Measurements from ENCODE around the gene SLC9A8. TPM values are rescaled to one million over a fixed set of nuclear protein-coding genes. Genes with fewer than 3 reads are reported as not detected.

Gene SLC9A8
- total RNA-seq, 1 experiment from 2014 or later: 6.5 TPM

DNA sequence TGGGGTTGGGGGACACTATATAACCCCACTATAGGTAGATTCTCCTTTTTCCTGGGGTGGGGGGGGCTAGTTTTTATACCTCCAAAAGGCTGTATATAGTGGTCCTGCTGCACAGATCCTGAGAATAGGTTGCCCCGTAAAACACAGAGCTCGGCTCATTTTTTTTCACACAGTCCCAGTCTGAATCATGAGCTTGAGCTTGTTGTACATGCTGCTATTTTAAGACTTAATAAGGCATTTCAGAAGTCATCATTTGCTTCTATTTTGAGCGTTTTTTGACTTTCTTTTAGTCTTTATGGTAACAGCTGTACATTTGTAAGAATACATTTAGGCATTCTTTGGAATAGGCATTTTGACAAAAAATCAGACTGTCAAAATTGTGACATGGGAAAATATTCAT is 30.5 kb downstream of the SLC9A8 start:
- Mint-ChIP-seq H3K4me1 (peaks cover 14% of the 10 kb centered on the region), H3K4me3 (no peak overlapping the region), H3K27me3 (ENCODE audit: low read depth) (no peaks in the 10 kb centered on the region), H3K36me3 (peaks cover 10% of the 10 kb centered on the region), H3K9me3 (peaks cover 8% of the 10 kb centered on the region), H3K27ac (no peak overlapping the region)
- CTCF ChIA-PET: interaction anchor here (1.7 to 6.2 kb wide), 2 partner anchors 233 to 235 kb away, joined by 4 to 40 read pairs; no protein-coding TSS in a partner anchor
- DNase-seq (ENCODE audit: low spot score) (no peak), ATAC-seq (no peak)
- POLR2A ChIA-PET: interaction anchor here (0.6 kb wide), 1 partner anchor 38 kb away, joined by 3 read pairs; no protein-coding TSS in a partner anchor
- TF ChIP-seq ZNF263 (CRISPR knock-in tag; IDR thresholded peaks at IDR 0.05; ENCODE audit: low read depth) (no peak), USF1 (CRISPR knock-in tag; IDR thresholded peaks at IDR 0.05) (no peak)

GRCh38 chr20:49843770-49844380 is 31.2 kb downstream of the SLC9A8 start:
- DNase-seq (ENCODE audit: low spot score): no peak
- TF ChIP-seq ZNF121 (CRISPR knock-in tag; IDR thresholded peaks at IDR 0.05) (no peak), CREM (CRISPR knock-in tag; IDR thresholded peaks at IDR 0.05) (no peak), ZNF396 (CRISPR knock-in tag; IDR thresholded peaks at IDR 0.05; ENCODE audit: borderline replicate concordance) (no peak), ZNF671 (CRISPR knock-in tag; IDR thresholded peaks at IDR 0.05) (no peak), ATF2 (CRISPR knock-in tag; IDR thresholded peaks at IDR 0.05; ENCODE audit: borderline replicate concordance, low read depth) (no peak), ZBTB43 (CRISPR knock-in tag; IDR thresholded peaks at IDR 0.05) (no peak), AFF4 (CRISPR knock-in tag; IDR thresholded peaks at IDR 0.05; ENCODE audit: borderline replicate concordance) (no peak), TEAD4 (CRISPR knock-in tag; IDR thresholded peaks at IDR 0.05) (no peak), FOXK1 (CRISPR knock-in tag; IDR thresholded peaks at IDR 0.05) (no peak)
- TF ChIP-seq, protein P1, sequence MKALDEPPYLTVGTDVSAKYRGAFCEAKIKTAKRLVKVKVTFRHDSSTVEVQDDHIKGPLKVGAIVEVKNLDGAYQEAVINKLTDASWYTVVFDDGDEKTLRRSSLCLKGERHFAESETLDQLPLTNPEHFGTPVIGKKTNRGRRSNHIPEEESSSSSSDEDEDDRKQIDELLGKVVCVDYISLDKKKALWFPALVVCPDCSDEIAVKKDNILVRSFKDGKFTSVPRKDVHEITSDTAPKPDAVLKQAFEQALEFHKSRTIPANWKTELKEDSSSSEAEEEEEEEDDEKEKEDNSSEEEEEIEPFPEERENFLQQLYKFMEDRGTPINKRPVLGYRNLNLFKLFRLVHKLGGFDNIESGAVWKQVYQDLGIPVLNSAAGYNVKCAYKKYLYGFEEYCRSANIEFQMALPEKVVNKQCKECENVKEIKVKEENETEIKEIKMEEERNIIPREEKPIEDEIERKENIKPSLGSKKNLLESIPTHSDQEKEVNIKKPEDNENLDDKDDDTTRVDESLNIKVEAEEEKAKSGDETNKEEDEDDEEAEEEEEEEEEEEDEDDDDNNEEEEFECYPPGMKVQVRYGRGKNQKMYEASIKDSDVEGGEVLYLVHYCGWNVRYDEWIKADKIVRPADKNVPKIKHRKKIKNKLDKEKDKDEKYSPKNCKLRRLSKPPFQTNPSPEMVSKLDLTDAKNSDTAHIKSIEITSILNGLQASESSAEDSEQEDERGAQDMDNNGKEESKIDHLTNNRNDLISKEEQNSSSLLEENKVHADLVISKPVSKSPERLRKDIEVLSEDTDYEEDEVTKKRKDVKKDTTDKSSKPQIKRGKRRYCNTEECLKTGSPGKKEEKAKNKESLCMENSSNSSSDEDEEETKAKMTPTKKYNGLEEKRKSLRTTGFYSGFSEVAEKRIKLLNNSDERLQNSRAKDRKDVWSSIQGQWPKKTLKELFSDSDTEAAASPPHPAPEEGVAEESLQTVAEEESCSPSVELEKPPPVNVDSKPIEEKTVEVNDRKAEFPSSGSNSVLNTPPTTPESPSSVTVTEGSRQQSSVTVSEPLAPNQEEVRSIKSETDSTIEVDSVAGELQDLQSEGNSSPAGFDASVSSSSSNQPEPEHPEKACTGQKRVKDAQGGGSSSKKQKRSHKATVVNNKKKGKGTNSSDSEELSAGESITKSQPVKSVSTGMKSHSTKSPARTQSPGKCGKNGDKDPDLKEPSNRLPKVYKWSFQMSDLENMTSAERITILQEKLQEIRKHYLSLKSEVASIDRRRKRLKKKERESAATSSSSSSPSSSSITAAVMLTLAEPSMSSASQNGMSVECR (CRISPR knock-in tag; IDR thresholded peaks at IDR 0.05; ENCODE audit: borderline replicate concordance): no peak
- TF ChIP-seq, protein P2, sequence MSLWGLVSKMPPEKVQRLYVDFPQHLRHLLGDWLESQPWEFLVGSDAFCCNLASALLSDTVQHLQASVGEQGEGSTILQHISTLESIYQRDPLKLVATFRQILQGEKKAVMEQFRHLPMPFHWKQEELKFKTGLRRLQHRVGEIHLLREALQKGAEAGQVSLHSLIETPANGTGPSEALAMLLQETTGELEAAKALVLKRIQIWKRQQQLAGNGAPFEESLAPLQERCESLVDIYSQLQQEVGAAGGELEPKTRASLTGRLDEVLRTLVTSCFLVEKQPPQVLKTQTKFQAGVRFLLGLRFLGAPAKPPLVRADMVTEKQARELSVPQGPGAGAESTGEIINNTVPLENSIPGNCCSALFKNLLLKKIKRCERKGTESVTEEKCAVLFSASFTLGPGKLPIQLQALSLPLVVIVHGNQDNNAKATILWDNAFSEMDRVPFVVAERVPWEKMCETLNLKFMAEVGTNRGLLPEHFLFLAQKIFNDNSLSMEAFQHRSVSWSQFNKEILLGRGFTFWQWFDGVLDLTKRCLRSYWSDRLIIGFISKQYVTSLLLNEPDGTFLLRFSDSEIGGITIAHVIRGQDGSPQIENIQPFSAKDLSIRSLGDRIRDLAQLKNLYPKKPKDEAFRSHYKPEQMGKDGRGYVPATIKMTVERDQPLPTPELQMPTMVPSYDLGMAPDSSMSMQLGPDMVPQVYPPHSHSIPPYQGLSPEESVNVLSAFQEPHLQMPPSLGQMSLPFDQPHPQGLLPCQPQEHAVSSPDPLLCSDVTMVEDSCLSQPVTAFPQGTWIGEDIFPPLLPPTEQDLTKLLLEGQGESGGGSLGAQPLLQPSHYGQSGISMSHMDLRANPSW (CRISPR knock-in tag; conservative IDR thresholded peaks at IDR 0.05; ENCODE audit: low read depth): no peak
- ChIA-PET POLR2A (interaction anchor here (0.6 kb wide), 1 partner anchor 39 kb away, joined by 3 read pairs; no protein-coding TSS in a partner anchor), CTCF (interaction anchor here (1.7 to 6.2 kb wide), 2 partner anchors 233 to 235 kb away, joined by 4 to 40 read pairs; no protein-coding TSS in a partner anchor)
- peaks cover 10% of the 10 kb centered on the region for H3K36me3 Mint-ChIP-seq
- H3K9me3 Mint-ChIP-seq: peaks cover 8% of the 10 kb centered on the region
- H3K4me3 Mint-ChIP-seq: no peak overlapping the region
- ATAC-seq: no peak
- H3K27ac Mint-ChIP-seq: no peak overlapping the region
- H3K4me1 Mint-ChIP-seq: peaks cover 22% of the 10 kb centered on the region
- no peaks in the 10 kb centered on the region for H3K27me3 Mint-ChIP-seq (ENCODE audit: low read depth)
